ENCODE data around the gene RANBP9.

The RANBP9 gene

DNA sequence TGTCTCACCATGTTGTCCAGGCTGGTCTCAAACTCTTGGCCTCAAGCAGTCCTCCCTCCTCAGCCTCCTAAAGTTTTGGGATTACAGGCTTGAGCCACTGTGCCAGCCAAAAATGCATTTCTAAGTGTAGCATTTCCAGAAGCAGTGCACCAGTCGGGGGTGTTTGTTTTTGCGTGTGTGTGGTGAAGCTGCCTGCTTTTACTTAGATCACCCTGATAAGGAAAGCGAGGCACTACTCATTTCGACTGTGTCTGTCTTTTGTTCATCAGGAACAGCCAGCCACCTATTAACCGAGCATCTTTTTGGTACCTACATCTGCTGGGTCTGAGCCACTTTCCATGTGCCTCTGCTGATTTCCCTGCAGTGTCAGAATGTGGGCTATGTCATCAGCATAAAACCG lies 118.5 kb downstream of the RANBP9 start:
- no peak for DNase-seq

GRCh38 chr6:13591205-13591921 lies 120.3 kb downstream of the RANBP9 start:
- no peak for DNase-seq

- DNase-seq = no peak
Observed at GRCh38 chr6:13590574-13591153, 121.0 kb downstream of the RANBP9 start.

- no peak for DNase-seq
Observed at GRCh38 chr6:13589801-13590200, 121.8 kb downstream of the RANBP9 start.

DNA sequence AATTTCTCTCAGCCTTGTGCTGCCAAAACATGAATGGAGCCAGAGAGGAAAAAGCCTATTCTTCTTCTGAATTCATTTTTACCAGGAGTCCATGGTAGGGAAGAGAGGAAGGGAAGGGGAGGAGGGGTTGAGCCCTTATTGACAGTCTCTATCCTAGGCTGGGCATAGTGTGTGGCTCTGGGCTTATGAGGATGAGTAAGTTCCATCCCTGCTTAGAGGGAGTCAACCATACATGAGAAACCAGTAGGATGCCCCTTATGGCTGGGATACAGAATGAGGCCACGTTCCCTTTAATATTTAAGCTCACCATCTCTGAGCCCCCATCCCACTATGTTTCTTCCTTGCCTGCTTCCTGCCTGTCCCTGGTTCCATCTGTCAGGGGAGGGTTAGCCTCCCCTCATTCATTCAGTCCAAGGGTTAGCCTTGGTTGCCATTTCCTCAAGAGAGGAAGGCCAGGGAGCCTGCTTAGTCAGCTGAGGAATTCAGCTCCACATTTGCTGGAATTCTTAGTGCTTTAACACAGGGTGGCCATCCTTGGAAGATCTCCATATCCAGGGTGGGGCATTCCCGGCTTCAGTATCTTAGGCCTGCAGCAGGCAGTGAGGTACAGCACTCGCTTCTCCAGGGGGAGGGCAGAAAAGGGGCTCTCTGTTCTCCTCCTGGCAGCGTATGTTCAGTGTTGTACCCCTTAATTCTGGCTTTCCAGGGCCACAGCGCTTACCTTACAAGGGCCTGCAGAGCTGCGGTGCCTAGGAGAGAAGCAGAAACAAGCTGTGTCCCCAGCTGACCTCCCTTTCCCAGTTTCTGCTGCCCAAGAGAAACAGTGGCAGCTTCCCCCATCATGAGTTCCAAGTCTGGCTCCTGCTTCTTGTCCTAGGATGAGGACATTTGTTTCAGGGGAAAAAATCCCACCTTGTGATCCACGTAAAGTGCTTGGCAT lies 124.8 kb downstream of the RANBP9 start:
- no peak for DNase-seq

DNA sequence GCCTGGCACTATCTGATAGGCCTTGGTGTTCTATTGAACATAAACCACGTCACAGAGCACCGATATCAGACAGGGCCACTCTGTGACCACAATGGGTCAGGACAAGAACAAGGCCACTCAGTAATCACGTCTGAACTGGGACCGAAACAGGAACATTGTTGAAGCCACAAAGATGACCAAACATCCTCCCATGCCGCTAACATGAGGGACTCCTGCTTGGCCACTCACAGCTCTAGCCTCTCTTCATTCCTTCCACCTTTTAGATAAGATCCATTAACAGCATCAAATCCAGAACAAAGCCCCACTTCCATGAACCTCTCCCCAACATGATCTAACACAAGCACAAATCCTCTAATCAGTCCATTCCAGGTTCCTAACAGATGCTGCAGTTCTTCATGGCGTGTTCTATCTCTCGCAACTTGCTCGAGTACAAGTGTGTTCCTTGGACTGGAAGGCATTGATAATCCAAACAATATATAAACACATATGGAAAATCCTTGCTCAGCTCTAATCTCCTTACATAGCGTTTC lies 129.9 kb downstream of the RANBP9 start:
- no peak for DNase-seq

DNA sequence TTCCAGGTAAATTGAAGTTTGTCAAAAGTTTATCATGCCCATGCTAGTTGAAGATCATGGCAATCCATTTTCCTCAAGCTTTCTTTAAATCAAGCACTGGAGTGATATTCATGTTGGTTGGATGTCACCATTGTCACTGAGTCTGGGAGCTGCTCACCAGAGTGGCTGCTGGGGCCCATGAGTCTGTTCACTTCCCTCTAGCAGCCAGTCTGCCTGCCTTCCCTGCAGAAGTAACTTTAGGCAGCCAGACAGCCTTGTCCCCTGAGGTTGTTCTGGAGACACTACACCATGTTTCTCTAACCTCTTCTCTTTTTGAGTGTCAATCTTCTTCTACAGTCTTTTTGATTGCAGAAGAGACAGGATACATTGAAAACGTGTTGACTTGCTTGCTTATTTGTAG lies 131.7 kb downstream of the RANBP9 start:
- no peak for DNase-seq

GRCh38 chr6:13577926-13578325 lies 133.7 kb downstream of the RANBP9 start:
- DNase-seq = no peak

DNA sequence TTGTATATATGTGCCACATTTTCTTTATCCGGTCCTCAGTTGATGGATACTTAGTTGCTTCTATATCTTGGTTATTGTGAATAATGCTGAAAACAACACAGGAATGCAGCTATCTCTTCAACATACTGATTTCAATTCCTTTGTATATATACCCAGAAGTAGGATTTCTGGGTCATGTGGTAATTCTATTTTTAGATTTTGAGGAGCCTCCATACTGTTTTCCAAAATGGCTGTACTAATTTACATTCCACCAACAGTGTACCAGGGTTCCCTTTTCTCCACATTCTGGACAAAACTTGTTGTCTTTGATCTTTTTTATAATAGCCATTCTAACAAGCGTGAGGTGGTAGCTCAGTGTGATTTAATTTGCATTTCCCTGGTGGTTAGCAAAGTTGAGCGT lies 135.6 kb downstream of the RANBP9 start:
- DNase-seq = no peak

- DNase-seq = peak; percentile 81
Observed at GRCh38 chr6:13575377-13575775, 136.3 kb downstream of the RANBP9 start.

DNA sequence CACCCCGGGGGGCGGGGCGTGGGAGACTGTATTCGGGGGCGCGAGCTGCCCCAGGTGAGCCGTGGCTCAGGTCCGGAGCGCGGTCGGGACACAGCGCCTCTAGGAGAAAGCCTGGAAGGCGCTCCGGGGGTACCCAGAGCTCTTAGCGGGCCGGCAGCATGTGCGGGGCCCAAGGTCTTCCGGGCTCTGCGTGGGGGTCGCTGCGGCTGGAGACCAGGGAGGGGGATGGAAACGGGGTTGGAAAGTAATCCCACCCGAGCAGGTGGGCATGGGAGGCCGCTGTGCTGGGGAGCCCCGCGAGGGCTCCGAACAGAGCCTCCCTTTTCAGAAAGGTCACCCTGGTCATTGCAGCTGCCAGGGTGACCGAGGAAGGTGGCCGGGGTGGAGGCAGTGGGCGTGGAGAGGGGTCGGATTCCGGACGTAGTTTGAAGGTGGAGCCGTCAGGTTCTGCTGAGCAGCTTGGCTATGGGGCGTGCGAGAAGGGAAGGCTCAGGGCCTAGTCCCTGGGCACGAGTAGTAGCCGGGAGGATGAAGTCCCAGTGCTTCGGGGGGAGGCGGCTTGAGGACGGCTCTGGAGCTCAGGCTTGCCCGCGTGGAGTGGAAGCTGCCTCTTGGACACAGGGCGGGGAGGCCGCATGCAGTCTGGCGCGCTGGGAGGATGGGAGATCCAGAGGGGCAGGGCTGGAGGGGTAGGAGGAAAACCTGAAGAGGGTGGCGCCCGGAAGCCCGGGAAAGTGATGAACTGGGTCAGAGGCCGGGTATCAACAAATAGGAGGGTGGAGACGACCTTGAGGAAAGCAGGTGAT lies 136.9 kb downstream of the RANBP9 start, which contains the start of gene SIRT5:
TSS of gene SIRT5 (plus strand) at position 31 of the 806 bp plus-strand sequence. CDS start 9,510 bp downstream, outside the sequence.
- DNase-seq = peak; percentile 72

DNA sequence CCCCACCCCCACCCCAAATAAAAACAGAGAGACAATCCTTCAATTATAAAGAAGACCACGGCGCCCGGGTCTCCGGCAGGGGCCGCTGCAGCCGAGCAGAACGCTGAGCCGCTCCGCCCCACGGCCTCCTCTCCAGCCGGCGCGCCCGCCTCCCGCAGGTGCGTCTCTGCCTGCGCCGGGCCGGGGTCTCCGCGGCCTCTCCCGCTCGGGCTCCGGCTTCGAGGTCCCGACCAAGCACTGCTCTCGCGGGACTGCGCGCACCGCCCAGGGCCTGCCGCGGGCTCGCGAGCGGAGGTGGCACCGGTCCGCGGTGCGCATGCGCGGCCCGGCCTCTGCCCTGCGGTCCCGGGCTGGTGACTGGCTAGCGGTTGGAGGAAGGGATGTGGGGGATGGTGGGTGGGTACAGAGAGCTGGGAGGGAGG lies 137.5 kb downstream of the RANBP9 start:
- peak; percentile 97 for DNase-seq

- no peak for DNase-seq
Observed at GRCh38 chr6:13573669-13574110, 137.9 kb downstream of the RANBP9 start.

DNA sequence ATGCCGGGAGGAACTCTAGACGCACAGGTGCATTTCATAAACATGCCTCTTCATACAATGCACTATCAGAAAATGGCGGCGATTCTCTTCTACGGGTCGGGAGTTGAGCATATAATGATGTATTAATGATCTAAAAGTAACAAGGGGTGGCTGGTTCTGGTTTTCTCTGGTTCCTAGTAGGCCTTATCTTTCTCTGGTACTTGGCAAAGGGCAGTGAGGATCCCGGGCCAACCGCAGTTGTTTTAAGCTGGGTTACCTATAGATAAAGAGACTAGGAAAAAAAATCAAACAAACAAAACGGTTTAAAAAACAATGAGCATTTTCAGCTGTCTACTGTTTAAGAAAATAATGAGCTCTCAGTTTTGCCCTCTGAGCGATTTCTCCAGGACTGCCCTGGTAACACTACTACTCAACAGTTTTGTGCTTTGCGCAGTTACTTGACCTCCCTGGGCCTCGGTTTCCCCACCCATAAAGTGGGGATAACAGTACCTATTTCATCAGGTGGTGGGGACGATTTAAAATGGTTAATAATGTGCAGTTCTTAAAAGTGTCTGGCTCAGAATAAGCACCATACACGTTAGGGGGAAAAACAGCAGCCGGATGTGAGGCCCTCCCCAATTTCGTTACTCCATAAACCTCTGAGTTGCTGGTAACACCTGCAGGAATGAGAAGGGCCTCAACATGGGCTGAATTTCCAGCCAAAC lies 138.5 kb downstream of the RANBP9 start:
- DNase-seq = no peak

GRCh38 chr6:13572240-13572639 lies 139.4 kb downstream of the RANBP9 start:
- no peak for DNase-seq
